Right ventricle myocardium inferior (tissue), 1 donor: ENCODE measurements around the gene AGR3. TPM values are rescaled to one million over a fixed set of nuclear protein-coding genes. Genes with fewer than 3 reads are reported as not detected.
A peak's percentile ranks its signal among the peaks of the same experiment; 100 is the strongest.
"Not testable (repeated sequence)": the region's sequence is repeated elsewhere in the genome, so short reads cannot be mapped to it uniquely, and the experiment has no call there.

Experiments
- ATAC-seq: fragments of 200-7000 bp; cut with Tn5 transposase; one replicate; pipeline ENCODE4 v1.9.1; 2020; ENCODE audit warnings: mild to moderate bottlenecking, moderate library complexity
- DNase-seq: peaks from one replicate; pipeline ENCODE4 v3.0.0; 2021; ENCODE audit errors: missing footprints
- intact Hi-C: fragments of 100-400 bp; cut with DNase I; formaldehyde crosslinking; loops from one replicate; pipeline ENCODE4 v1.11.0; 2022
- total RNA-seq: library from RNA; stranded (reverse); fragmentation: NEBNext Ultra II Directional; extraction: Animal tissue kit (Norgen Biotek cat#: 25700); gene quantifications from one replicate; pipeline ENCODE4 v1.2.1, GENCODE V29; 2021
- donor health status: DM: no; HTN: yes; CAD: no; lungs with severe emphysema.

Gene AGR3
- total RNA-seq, 1 donor from 2014 or later, result not detected

DNA sequence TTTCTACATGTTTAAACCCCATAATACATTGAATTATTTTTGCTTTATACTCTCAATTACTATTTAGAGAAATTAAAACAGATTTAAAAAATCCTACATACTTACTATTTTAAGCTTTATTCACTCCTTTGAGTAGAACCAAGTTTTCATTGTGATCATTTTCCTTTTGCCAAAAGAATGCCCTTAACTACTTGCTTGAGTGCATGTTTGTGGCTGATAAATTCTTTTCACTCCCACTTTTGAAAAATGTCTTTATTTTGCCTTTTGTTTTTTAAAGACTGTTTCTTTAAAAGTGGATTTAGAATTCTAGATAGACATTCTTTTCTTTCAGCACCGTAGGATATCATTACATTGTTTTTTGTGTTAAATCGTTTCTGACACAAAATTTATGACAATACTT is 22.3 kb upstream of the AGR3 start:
- DNase-seq (no peak), ATAC-seq (no peak)
- intact Hi-C loops, result no loop called here

DNA sequence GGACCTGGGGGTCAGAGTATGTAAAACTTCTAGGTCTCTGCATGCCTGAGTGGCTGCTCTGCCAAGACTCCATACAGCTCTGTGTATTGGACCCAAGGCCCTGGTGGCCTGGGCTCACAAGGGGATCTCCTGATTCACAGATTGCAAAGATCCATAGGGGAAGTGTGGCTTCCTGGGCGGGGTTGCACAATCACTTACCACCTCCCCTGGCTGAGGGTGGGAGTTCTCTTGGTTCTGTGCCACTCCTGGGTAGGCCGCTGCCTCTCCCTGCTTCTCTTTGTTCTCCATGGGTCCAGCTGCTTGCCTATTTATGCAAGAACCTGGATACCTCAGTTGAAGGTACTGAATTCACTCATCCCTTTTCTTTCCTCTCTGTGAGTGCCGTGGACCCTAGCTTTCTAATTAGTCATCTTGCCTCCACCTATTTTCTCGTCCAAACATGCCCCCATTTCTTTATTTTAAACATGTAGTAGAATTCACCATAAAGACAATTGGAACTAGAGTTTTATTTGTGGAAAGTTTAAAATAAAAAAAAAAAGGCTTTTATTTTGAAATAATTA is 18.5 kb upstream of the AGR3 start:
- ATAC-seq (no peak), DNase-seq (no peak)
- intact Hi-C loops, result no loop called here

DNA sequence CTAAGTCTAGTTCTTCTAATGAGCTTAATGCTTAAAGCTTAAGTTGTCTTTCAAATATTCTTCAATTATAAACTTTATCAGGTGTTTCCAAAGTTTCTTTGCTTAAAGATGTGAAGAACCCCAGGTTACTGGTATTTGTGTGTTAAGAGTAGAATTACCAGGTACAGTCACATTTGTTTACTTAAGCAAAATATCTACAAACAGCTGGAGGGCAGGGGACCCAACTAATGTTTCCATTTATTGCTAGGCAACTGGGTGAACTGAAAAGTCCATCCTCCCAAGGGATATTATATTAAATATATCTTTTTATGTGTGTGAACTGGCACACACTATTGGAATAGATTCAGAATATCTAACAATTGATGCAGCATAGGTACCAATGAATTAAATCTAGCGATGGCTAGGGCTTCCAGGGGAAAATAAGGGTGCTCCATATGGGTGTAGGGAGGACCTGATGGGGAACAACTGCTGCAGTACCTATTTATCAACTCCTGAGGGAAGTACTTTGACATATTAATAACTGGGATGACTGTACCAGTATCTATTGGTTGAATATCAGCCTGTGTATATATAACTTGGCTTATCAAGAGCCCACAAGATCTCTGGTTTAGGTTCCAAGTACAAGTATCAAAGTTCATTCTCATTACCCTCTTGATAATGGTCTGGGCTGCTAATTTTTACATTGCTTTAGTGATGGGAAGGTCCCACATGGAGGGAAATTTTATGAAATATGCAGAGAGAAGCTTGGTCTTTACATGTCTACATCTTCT is 10.3 kb upstream of the AGR3 start:
- intact Hi-C loops, result no loop called here
- no peak for ATAC-seq

DNA sequence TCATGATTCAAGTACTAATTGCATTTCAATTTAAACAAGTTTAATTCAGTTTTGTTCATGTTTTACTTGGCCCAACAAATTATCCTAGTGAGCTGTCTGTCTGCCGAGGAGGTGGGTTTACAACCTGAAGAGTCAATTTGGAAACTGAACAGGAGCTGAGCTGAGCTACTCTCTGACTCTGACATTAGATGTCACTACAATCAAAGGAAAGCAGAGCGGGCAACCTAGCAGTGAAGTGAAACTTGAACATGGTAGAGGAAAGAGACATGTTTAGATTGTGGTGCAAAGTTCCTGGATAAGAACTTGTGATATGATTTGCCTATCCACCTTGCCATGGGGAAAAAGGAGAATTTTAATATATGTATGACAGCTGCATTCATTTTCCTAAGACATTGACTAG is 9.6 kb upstream of the AGR3 start:
- intact Hi-C loops, result no loop called here
- ATAC-seq, result no peak

More for the DNA sequence above, 10.3 kb upstream of the AGR3 start:
- DNase-seq, result no peak

DNA sequence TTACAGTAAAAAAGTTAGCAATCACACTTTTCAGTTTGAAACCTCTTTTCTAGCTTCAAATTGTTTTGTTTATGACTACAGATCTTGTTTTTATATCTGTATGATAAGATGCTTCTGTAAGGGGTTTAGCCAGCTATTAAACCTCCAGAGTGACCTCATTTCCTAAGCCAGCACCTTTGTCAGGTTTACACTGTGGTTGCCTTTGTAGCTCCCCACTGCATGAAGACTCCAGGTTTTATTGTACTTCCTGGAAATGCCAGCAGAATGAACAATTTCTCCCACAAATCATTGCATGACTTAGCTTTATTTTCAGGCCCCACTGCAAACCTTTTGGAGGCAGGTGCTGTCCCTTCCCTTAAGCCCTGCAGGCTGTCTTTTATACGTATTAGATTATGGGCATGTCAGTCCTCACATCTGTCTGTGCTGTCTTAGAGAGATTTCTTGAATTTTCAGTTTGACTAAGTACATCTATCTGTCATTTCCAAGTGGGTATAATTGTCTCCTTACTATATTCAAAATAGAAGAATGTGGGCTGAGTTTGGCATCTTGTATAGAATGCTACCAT is 8.2 kb upstream of the AGR3 start:
- no peak for DNase-seq
- no peak for ATAC-seq
- intact Hi-C loops, result no loop called here

More for the DNA sequence above, 9.6 kb upstream of the AGR3 start:
- no peak for DNase-seq

DNA sequence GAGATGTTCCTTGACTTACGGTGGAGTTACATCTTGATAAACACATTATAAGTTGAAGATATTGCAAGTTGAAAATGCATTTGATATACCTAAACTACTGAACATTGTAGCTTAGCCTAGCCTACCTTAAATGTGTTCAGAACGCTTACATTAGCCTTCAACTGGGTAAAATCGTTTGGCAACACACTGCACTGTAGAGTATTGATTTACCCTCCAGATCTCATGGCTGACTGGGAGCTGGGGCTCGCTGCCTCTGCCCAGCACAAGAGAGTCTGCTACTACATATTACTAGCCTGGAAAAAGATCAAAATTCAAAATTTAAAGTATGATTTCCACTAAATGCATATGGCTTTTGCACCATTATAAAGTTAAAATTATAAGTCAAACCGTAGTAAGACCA is 7.5 kb upstream of the AGR3 start:
- no peak for ATAC-seq
- intact Hi-C loops, result no loop called here
- no peak for DNase-seq

DNA sequence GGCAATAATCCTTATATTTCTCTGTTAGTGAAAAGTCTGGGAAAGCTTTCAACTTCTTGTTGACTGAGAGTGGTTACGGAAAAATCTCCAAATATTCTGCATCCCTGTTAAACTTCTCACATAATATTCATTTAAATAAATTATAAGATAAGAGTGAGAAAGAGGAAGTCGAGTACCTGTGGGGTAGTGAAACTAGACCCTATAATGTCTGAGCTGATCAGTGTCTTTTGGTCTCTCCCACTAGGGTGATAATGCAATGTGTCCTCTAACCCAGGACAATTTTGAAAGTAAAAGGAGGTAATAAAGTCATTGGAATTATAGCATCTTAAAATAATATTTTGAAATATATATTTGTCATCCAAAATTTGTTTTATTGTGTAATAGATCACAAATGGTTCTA is 2.1 kb upstream of the AGR3 start:
- intact Hi-C loops, result no loop called here
- ATAC-seq, result no peak
- no peak for DNase-seq

DNA sequence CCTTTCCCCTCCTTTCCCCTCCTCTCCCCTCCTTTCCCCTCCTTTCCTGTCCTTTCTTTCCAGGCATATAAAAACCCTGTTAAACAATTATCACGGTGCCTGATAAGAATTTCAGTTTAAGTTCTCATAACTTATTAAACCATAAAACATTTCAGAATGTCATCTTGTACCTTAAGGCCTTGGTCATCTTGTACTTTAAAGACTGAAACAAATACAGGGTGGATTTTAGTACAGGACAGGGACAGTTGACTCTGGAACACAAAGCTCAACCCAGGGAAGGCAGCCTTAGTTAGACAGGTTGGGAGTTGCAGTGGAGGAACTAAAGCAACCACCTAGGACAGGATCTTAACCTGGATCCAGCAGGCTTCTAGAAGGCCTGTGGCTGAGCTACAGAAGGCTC is 1.2 kb downstream of the AGR3 start:
- intact Hi-C loops, result no loop called here
- DNase-seq (no peak), ATAC-seq (no peak)

DNA sequence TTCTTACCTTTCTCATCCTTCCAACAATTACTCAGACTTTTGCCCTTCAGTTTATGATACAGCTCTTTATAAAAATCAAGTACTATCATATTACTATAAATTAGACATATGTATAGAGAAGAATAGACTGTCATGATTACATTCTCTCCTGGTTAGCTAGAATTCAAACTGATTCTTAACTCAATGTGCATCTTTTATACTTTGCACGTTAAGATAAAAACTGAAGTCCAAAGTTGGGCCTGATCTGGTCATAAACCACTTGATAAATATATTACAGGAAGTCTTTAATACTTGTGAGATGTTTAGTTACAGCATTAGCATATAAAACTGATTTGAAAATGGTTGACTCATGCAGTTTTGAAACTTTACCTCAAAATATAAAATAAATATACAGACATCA is 2.6 kb downstream of the AGR3 start:
- ATAC-seq, result no peak
- intact Hi-C loops, result no loop called here
- DNase-seq, result no peak

DNA sequence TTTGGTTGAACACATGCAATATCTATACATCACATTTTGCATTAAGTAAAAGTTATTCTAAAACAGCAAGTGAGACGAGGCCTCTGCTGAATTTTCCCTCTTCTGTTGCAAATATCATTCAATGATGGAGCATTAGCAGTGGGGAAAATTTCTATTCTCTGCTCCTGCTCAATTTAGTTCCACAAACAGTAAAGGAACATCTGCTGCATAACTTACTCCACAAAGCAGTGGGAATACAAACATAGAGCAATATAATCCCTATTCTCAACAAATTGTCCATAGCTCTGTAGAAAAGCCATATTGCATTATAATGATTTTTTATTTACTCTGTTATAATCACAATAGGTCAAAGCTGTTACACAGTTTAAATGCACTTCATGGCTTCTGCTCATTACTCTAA is 5.9 kb downstream of the AGR3 start:
- DNase-seq (no peak), ATAC-seq (no peak)
- intact Hi-C loops, result no loop called here

DNA sequence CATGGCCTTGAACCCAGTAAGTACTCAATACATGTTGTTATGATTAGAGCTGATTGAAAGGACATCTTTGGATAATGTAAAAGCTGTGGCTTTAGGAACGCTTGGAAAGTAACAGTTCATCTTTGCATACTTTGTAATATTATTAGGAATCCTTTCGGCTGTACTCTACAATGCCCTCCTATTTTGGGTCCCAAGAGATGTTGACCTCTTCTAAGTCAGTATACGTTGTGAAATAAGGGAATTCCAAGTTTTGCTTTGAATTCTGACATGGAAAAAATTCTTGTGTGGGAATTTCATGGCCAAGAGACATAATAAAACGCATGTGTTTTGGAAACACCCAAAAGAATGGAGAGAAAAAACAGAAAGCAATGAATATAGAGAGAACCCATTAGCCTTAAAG is 7.7 kb downstream of the AGR3 start:
- DNase-seq (no peak), ATAC-seq (no peak)
- intact Hi-C loops, result no loop called here

DNA sequence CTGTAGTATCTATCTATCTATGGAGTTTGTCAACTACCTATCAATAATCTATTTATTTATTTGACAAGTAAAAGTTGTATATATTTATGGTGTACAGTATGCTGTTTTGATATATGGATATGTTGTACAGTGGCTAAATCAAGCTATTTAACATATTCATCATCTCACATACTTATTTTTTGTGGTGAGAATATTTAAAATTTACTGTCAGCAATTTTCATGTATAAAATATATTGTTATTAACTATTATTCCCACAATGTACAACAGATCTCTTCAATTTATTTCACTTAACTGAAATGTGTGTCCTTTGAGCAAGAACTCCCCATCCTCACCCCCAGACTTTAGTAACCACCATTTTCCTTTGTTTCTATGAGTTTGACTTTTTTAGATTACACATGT is 14.5 kb downstream of the AGR3 start:
- no peak for ATAC-seq
- no peak for DNase-seq
- intact Hi-C loops, result no loop called here

DNA sequence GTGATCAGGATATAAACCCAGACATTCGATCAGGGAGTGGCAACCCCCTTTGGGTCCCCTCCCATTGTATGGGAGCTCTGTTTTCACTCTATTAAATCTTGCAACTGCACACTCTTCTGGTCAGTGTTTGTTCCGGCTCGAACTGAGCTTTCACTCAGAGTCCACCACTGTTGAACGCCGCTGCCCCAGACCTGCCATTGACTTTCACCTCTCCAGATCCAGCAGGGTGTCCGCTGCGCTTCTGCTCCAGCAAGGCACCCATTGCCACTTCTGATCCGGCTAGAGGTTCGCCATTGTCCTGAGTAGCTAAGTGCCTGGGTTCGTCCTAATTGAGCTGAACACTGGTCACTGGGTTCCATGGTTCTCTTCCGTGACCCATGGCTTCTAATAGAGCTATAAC is 28.6 kb downstream of the AGR3 start:
- ATAC-seq, intact Hi-C loops: not testable (repeated sequence)
- peak; percentile 61 for DNase-seq

DNA sequence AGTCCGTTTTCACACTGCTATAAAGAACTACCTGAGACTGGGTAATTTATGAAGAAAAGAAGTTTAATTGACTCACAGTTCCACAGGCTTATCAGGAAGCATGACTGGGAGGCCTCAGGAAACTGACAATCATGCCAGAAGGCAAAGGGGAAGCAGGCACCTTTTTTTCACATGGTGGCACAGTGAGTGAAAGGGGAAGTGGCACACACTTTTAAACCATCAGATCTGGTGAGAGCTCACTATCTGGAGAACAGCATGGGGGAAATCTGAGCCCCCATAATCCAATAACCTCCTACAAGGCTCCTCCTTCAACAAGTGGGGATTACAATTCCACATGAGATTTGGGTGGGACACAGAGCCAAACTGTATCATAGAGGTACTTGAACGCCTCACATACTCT is 30.0 kb downstream of the AGR3 start:
- DNase-seq (no peak), ATAC-seq (no peak)
- intact Hi-C loops, result no loop called here

DNA sequence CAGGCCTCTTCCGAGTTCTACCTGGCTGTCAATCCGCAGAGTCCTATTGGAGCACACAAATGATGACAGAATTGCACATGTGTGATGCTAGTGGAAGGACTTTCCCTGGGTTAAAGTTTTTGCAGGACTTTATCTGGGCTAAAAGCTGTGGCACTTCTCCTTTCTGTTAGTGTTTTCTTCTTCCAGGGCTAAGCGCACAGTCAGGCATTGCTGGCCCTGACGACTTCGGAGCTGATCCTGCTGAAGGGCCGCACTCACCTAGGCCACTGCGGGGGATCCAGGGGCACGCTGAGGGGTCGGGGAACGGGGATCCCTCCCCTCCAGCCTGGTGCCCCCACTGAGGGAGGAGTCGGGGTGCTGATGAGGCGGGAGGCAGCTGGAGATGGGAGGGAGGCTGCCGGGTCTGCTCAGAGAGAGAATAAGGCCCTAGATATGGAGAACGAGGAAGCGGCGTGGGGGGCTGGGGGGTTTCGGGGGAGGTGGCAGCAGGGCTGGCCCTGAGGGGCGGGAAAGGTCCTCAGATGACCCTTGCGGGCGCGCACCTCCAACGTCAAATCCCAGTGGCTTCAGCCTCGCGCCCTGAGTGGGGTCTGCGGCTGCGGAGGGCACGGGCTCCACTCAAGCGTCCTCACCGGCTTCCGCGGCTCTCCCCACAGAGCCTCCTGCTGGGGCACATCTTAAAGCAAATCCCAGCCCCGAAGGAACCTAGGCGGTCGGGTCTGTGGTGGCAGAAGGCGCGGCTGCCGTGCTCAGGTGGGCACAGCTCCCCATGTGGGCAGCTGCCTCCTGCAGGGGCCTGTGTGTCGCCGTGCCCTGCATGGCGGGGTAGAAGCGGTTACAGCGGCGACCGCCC is 30.9 kb downstream of the AGR3 start:
- ATAC-seq (no peak), DNase-seq (peak; percentile 62)
- intact Hi-C loops, result no loop called here

DNA sequence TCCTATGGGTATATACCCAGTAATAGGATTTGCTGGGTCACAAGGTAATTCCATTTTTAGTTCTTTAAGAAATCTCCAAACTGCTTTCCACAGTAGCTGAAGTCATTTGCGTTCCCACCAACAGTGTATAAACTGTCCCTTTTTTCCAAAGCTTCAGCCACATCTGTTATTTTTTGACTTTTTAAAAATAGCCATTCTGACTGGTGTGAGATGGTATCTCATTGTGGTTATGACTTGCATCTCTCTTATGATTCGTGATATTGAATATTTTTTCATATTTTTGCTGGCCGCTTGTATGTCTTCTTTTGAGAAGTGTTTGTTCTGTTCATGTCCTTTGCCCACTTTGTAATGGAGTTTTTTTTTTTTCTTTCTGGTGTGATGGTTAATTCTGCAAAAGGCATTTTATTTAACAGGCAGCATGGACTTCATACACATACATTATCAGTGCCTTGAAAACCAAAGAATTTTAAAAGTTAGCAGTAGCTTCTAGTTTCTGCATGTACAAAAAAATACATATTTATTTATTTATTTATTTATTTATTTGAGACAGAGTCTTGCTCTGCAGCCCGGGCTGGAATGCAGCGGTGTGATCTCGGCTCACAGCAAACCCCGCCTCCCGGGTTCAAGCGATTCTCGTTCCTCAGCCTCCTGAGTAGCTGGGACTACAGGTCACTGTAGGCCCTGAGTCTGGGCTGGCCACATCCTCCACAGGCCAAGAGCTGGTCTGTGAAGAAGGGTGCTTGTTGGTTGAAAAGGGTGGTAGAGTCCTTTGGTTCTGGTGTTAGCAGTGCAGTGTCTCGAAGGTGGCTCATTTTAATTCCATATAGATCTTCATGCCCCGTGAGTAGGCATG is 32.3 kb downstream of the AGR3 start:
- no peak for ATAC-seq
- intact Hi-C loops, result no loop called here

DNA sequence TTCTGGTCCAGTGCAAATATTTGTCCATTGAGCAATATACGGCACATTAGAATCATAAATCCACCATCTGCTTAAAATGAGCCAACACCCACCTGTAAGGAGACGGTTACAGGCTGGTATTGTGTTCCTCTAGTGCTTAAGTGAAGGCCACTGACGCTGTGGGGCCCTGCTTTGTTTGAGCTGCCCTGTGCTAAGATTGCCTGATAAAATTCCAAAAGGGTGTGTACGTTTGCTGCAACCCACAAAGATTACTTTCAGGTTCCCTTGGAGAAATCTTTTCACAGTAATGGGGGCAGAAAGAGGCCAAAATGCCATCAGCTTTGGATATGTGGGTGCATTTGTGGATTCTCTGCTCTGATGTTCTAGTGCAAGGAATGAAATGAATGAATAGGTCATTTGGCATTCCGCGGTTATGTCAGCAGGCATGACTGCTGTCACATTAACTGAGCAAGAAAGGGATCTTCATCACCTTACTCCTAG is 34.4 kb downstream of the AGR3 start:
- DNase-seq (no peak), ATAC-seq (no peak)
- intact Hi-C loops, result no loop called here

More for the DNA sequence above, 32.3 kb downstream of the AGR3 start:
- peak; percentile 43 for DNase-seq

DNA sequence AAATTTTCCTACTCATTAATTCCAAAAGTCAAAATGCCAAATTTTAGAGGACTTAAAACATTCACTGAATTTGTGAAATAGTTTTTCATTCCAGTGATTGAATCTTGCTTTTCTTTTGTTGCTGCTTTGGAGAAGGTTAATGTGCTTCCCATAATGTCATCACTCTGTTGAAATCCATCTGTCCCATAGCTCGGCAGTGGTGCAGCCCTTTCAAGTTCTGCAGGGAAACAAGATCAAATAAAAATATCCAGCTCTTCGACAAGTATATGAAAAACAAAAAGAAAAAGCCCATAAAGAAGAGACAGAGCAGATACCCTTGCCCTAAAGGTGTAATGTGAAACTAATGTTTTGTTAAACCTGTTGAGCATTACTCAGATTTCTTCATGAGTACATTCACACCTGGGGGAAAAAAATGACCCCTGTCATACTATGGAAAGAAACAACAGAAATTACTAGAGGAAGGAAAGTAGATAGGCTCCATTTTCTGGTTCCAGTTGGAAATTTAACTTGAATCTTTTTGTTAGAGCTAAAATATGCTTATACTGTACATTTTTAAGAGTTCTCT is 35.1 kb downstream of the AGR3 start:
- ATAC-seq (no peak), DNase-seq (no peak)
- intact Hi-C loops, result no loop called here
